PC-3 (cell line): ENCODE results near the gene PLEKHA6. TPM values are rescaled to one million over a fixed set of nuclear protein-coding genes. Genes with fewer than 3 reads are reported as not detected.
A peak's percentile ranks its signal among the peaks of the same experiment; 100 is the strongest.

ENCODE experiments used
- ATAC-seq: fragments of 200-7000 bp; cut with Tn5 transposase; 2 replicates; pipeline ENCODE4 v1.9.1; 2020; ENCODE audit warnings: mild to moderate bottlenecking, moderate library complexity
- BruUV-seq: library from RNA; stranded (reverse); fragments of 400-500 nt; replicated peaks from 2 replicates; lab custom pipeline; 2021; lab: Mats Ljungman, UMichigan
- CTCF ChIA-PET: fragments of 300-600 bp; sonication (Branson Sonifier 250); formaldehyde crosslinking; loops from one replicate; lab custom pipeline; 2022; ENCODE audit warnings: antibody characterized with exemption; lab: Charles Lee
- POLR2A ChIA-PET: fragments of 300-600 bp; sonication (Branson Sonifier 250); formaldehyde crosslinking; loops from one replicate; lab custom pipeline; 2022; ENCODE audit warnings: antibody characterized with exemption; ENCODE audit not compliant: unreplicated experiment; lab: Charles Lee
- DNase-seq: peaks from one replicate; pipeline ENCODE4 v3.0.0-alpha.2; 2015
- H2AFZ ChIP-seq: fragments of 300-600 bp; sonication (generic); 2 replicates; pipeline ENCODE4 v1.6.0; 2016; ENCODE audit warnings: antibody characterized with exemption, low read length
- H3F3A ChIP-seq: fragments of 300-600 bp; sonication (generic); one replicate; pipeline ENCODE4 v1.6.0; 2017; ENCODE audit warnings: antibody characterized with exemption, low read length, control low read depth, mild to moderate bottlenecking; ENCODE audit not compliant: unreplicated experiment
- H3K27ac ChIP-seq: fragments of 300-600 bp; sonication (generic); 2 replicates; pipeline ENCODE4 v1.5.1; 2016; ENCODE audit warnings: mild to moderate bottlenecking, low read length
- H3K27me3 ChIP-seq: fragments of 300-600 bp; sonication (generic); 2 replicates; pipeline ENCODE4 v1.6.1; 2016; ENCODE audit warnings: low read length, mixed read lengths
- H3K36me3 ChIP-seq: fragments of 300-600 bp; sonication (generic); 2 replicates; pipeline ENCODE4 v1.6.1; 2016; ENCODE audit warnings: low read depth, mixed run types, low read length, mixed read lengths
- H3K4me1 ChIP-seq: fragments of 300-600 bp; sonication (generic); 2 replicates; pipeline ENCODE4 v1.5.1; 2016; ENCODE audit warnings: low read length; ENCODE audit not compliant: insufficient read depth
- H3K4me2 ChIP-seq: fragments of 300-600 bp; sonication (generic); 2 replicates; pipeline ENCODE4 v1.6.0; 2016; ENCODE audit warnings: low read length
- H3K4me3 ChIP-seq: fragments of 300-600 bp; sonication (generic); 2 replicates; pipeline ENCODE4 v1.5.1; 2016; ENCODE audit warnings: mild to moderate bottlenecking, low read length, mixed read lengths
- H3K79me2 ChIP-seq: fragments of 300-600 bp; sonication (generic); 2 replicates; pipeline ENCODE4 v1.6.1; 2017; ENCODE audit warnings: low read length, mixed read lengths
- H3K9ac ChIP-seq: fragments of 300-600 bp; sonication (generic); 2 replicates; pipeline ENCODE4 v1.6.0; 2016; ENCODE audit warnings: mild to moderate bottlenecking, low read length
- H3K9me2 ChIP-seq: fragments of 300-600 bp; sonication (generic); replicated peaks from 2 replicates; pipeline ENCODE4 v1.6.1; 2016; ENCODE audit warnings: mixed run types, low read length, mixed read lengths
- H3K9me3 ChIP-seq: fragments of 300-600 bp; sonication (generic); 2 replicates; pipeline ENCODE4 v1.6.1; 2016; ENCODE audit warnings: low read length, mixed read lengths
- H4K20me1 ChIP-seq: fragments of 300-600 bp; sonication (generic); 2 replicates; pipeline ENCODE4 v1.6.1; 2016; ENCODE audit warnings: low read length, mixed read lengths
- CTCF ChIP-seq: fragments of 300-600 bp; sonication (generic); conservative IDR thresholded peaks from 2 replicates; pipeline ENCODE4 v1.5.1; 2017; ENCODE audit warnings: antibody characterized with exemption, low read depth, mild to moderate bottlenecking, low read length
- EZH2 ChIP-seq: fragments of 300-600 bp; sonication (generic); IDR thresholded peaks from one replicate; pipeline ENCODE4 v1.6.1; 2017; ENCODE audit warnings: antibody characterized with exemption, mild to moderate bottlenecking, low read length; ENCODE audit not compliant: unreplicated experiment
- EZH2phosphoT487 ChIP-seq: fragments of 300-600 bp; sonication (generic); IDR thresholded peaks from 2 replicates; pipeline ENCODE4 v1.6.1; 2018; ENCODE audit warnings: mild to moderate bottlenecking, antibody characterized with exemption, low read length, borderline replicate concordance
- intact Hi-C: fragments of 100-400 bp; cut with micrococcal nuclease; formaldehyde crosslinking; loops from 2 replicates; pipeline ENCODE4 v1.9.0; 2023
- total RNA-seq: library from RNA; depleted of rRNA; stranded (reverse); fragments of >200 nt; gene quantifications from 2 replicates; pipeline ENCODE4 v1.2.3, GENCODE V29; 2014

PLEKHA6 gene
- total RNA-seq, 1 experiment from 2014 or later: 53.8 TPM

DNA sequence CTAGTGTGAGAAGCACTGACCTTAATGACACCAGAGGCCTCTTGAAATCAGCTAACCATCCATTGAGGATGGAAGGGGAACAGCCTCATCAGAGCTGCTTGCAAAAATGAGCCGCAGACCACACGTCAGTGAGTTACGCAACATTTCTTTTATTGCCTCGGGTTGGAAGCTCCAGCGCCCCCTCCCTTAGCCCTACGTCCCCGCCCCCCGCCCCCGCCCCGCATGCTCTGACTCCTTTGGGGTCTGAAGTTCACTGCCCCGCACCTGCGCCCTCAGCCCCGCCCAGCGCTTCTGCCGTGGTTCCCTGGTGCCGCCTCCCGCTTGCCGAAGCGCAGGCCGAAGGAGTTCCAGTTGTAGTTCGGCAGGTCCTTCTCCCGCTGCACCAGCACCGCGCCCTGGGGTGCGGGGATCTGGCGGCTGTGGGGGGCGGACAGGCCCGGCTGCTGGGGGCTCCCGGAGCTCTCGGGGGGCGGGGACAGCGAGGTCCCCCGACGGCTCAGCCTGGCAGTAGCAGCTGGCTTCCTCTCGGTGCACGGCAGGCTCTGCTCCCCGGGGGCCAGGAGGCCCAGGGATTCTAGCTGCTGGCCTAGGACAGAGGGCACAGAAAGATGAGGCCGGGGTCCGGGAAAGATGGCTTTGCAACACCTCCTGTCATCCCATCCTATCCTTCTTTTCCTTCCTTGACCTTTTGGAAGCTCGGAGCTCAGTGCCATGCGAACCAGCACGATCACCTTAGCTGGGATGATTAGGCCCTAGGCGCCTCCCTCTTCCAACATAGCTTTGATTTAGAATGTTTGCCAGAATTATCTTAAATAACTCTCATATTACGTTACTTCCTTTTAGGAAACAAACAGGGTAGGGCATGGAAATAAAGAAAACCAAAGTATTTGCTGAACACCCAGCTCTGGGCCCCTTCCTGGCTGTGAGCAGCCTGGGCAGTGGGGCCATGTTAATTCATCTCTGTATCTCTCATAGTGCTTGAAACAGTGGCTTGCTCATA, 169.2 kb downstream of the PLEKHA6 start:
- ChIA-PET CTCF (interaction anchor here (0.5 to 1.9 kb wide), 5 partner anchors 16 to 28 kb away, joined by 3 to 5 read pairs (median 4); no protein-coding TSS in a partner anchor), POLR2A (interaction anchor here (0.5 kb wide), 1 partner anchor 34 kb away, joined by 3 read pairs; no protein-coding TSS in a partner anchor)
- no peaks in the 10 kb centered on the region for H3K36me3 ChIP-seq
- H4K20me1 ChIP-seq: no peaks in the 10 kb centered on the region
- peaks cover 27% of the 10 kb centered on the region for H3K4me1 ChIP-seq
- DNase-seq (peak; percentile 68), ATAC-seq (peak; percentile 56)
- H3K9me2 ChIP-seq: no peaks in the 10 kb centered on the region
- H3K79me2 ChIP-seq: no peaks in the 10 kb centered on the region
- H3K27ac ChIP-seq: peak overlapping the region; percentile 64
- no peaks in the 10 kb centered on the region for H3K9me3 ChIP-seq
- peak overlapping the region; percentile 28; the same call in 1 of the 2 replicates for H3K9ac ChIP-seq
- TF ChIP-seq EZH2phosphoT487 (no peak), EZH2 (no peak), CTCF (no peak)
- H2AFZ ChIP-seq: peak overlapping the region; percentile 69
- intact Hi-C loops: loop anchor here (2.0 kb wide), 1 partner anchor 16 kb away; no protein-coding TSS in a partner anchor
- TSS peak; percentile 50 for BruUV-seq
- no peaks in the 10 kb centered on the region for H3K27me3 ChIP-seq
- H3F3A ChIP-seq: no peaks in the 10 kb centered on the region
- peak overlapping the region; percentile 35; the same call in 1 of the 2 replicates for H3K4me3 ChIP-seq
- peak overlapping the region; percentile 57 for H3K4me2 ChIP-seq

DNA sequence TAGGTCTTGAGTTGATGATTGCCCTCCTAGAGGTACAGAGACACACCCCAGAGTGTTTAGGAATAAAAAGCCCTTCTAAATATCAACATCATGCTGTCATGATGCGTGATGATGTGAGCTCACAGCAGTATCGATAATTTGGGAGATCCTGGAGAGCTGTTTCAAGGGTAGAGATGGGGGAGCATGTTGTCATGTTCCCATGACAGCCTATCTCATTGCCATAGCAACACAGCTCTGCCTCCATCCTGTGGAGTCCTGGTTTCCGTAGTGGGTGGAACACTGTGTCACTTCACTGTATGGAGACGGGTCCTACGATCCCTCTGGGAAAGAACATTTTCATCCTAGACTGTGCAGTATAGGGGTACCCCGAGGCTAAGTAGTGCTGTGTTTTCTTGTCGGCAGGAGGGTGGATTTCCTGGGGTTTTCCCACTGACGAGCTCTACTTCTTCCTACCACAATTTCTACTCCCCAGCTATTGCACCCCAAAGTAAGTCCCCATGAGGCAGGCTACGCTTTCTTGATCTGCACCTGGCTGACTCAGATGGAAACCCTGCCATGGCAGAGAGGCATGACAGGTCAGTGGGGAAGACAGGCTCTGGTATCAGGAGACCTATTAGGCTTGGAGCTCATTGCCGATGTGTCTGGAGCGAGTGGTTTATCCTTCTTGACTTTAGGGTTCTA, 170.6 kb downstream of the PLEKHA6 start:
- POLR2A ChIA-PET: no interaction called here
- intact Hi-C loops: no loop called here
- no peaks in the 10 kb centered on the region for H3K79me2 ChIP-seq
- no peak overlapping the region for H3K4me2 ChIP-seq
- no peaks in the 10 kb centered on the region for H3K27me3 ChIP-seq
- no peak overlapping the region for H2AFZ ChIP-seq
- no peak overlapping the region for H3K9ac ChIP-seq
- H3K9me2 ChIP-seq: no peaks in the 10 kb centered on the region
- TF ChIP-seq CTCF (no peak), EZH2 (no peak), EZH2phosphoT487 (no peak)
- BruUV-seq: no TSS peak
- no peak overlapping the region for H3K27ac ChIP-seq
- no peaks in the 10 kb centered on the region for H3K36me3 ChIP-seq
- peaks cover 25% of the 10 kb centered on the region for H3K4me1 ChIP-seq
- CTCF ChIA-PET: no interaction called here
- no peak overlapping the region for H3K4me3 ChIP-seq
- DNase-seq: no peak
- H4K20me1 ChIP-seq: no peaks in the 10 kb centered on the region
- no peaks in the 10 kb centered on the region for H3F3A ChIP-seq
- no peak for ATAC-seq
- H3K9me3 ChIP-seq: no peaks in the 10 kb centered on the region
